AG09309 (cell line): ENCODE data around the gene NALCN.

Experiments
- DNase-seq: peaks from one replicate; pipeline ENCODE4 v3.0.0-alpha.2; 2010; ENCODE audit warnings: low read depth
- H3K4me3 ChIP-seq: 2 replicates; pipeline ENCODE4 v1.5.1; 2011; ENCODE audit warnings: mild to moderate bottlenecking, low read depth, low read length, moderate library complexity; ENCODE audit not compliant: control insufficient read depth
- CTCF ChIP-seq: IDR thresholded peaks from 2 replicates; pipeline ENCODE4 v1.5.1; 2011; ENCODE audit warnings: mild to moderate bottlenecking, low read depth, low read length, inconsistent platforms; ENCODE audit not compliant: insufficient read depth, control insufficient read depth; ENCODE audit errors: missing control alignments

The NALCN gene

GRCh38 chr13:101059793-101060192 lies 356.5 kb downstream of the NALCN start:
- TF ChIP-seq CTCF, result no peak
- no peak for DNase-seq
- no peak overlapping the region for H3K4me3 ChIP-seq

- no peak for DNase-seq
- no peak for TF ChIP-seq CTCF
- no peak overlapping the region for H3K4me3 ChIP-seq
Measured at GRCh38 chr13:101058841-101059240, 357.5 kb downstream of the NALCN start.

GRCh38 chr13:101053301-101054093 lies 362.8 kb downstream of the NALCN start:
- H3K4me3 ChIP-seq, result no peak overlapping the region
- no peak for TF ChIP-seq CTCF
- no peak for DNase-seq

- no peak for DNase-seq
Measured at GRCh38 chr13:101049166-101049850, 367.0 kb downstream of the NALCN start.

GRCh38 chr13:101036546-101036945 lies 379.8 kb downstream of the NALCN start:
- no peak overlapping the region for H3K4me3 ChIP-seq
- no peak for TF ChIP-seq CTCF
- DNase-seq, result no peak

More at GRCh38 chr13:101049166-101049850, 367.0 kb downstream of the NALCN start:
- TF ChIP-seq CTCF, result no peak
- H3K4me3 ChIP-seq, result no peak overlapping the region

- no peak for DNase-seq
- H3K4me3 ChIP-seq, result no peak overlapping the region
- TF ChIP-seq CTCF, result no peak
Measured at GRCh38 chr13:101035119-101035620, 381.1 kb downstream of the NALCN start.
